Ishikawa (cell line): ENCODE data around the gene POLE4.

Experiments used
- CEBPB ChIP-seq: IDR thresholded peaks from 2 replicates; pipeline ENCODE4 v1.6.1; 2012
- RAD21 ChIP-seq: IDR thresholded peaks from 2 replicates; pipeline ENCODE4 v1.6.1; 2012; ENCODE audit warnings: low read depth
- ZBTB7A ChIP-seq: IDR thresholded peaks from 2 replicates; pipeline ENCODE4 v1.6.1; 2012; ENCODE audit warnings: low read depth
- TF ChIP-seq, protein P1 (sequence below): IDR thresholded peaks from 2 replicates; pipeline ENCODE4 v1.6.1; 2012

DNA sequence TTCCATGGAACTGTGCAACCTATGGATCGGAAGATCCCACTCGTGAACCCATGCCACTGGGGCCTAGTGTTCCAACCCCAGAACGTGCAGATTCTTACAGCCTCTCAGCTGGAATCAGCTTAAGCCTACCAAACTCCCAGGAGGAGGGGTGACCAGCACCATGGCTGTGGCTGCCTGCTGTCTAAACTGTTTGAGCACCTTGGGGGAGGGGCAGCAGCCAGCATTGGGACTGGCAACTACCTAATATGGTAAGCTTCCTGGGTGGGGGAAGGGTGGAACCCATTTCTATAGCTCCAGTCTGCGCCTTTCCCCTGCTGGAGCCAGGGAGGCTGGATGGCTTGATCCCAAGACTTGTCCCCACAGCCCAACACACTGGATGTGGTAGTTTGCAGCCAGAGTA lies 10.7 kb upstream of the POLE4 start:
- TF ChIP-seq CEBPB: no peak
- TF ChIP-seq, protein P1, sequence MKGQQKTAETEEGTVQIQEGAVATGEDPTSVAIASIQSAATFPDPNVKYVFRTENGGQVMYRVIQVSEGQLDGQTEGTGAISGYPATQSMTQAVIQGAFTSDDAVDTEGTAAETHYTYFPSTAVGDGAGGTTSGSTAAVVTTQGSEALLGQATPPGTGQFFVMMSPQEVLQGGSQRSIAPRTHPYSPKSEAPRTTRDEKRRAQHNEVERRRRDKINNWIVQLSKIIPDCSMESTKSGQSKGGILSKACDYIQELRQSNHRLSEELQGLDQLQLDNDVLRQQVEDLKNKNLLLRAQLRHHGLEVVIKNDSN: no peak
- TF ChIP-seq RAD21: no peak
- no peak for TF ChIP-seq ZBTB7A
